ENCODE measurements around the gene TCF12.

TCF12 gene

DNA sequence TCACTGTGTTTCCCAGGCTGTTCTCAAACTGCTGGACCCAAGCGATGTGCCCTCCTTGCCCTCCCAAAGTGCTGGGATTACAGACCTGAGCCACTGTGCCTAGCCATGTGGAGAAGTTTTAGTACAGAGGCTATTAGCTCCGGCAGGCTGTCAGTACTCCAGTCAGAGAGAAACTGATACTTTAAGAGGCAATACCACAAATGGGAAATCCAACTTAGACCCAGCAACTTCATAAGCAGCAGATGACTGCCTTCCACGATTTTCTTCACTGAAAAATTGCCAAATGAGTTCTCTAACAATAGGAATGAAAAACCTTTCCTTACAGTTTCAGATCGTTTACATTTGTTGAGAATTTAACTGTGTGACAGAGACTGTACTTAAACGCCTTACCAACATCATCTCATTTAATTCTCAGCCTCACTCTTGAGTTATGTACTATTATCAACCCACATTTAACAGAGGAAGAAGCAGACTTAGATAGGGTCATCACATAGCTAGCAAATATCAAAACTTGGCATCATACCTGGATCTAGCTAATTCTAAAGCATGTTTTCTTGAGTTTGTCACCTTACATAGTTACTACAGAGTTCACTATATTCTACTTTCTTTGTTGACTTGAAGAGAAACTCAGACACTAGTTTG is 127.4 kb downstream of the TCF12 start:
- Histone ChIP-seq H3K4me3 (ENCODE audit: low read depth, low read length, poor library complexity, severe bottlenecking) (no peak overlapping the region), H2AFZ (ENCODE audit: low read length) (no peak overlapping the region), H3K9me3 (ENCODE audit: low read length) (peaks cover 2% of the 10 kb centered on the region; the same call in 1 of the 2 replicates), H3K79me2 (ENCODE audit: insufficient read depth, low read length) (peaks cover 58% of the 10 kb centered on the region), H3K9ac (ENCODE audit: low read length) (no peak overlapping the region), H3K36me3 (ENCODE audit: insufficient read depth, low read length) (peaks cover 17% of the 10 kb centered on the region; the same call in 1 of the 2 replicates), H3K27me3 (ENCODE audit: insufficient read depth, low read length) (no peaks in the 10 kb centered on the region), H3K9me2 (ENCODE audit: low read depth, low read length) (no peaks in the 10 kb centered on the region), H3F3A (ENCODE audit: insufficient read depth, low read length) (no peaks in the 10 kb centered on the region), H3K4me2 (ENCODE audit: low read length) (no peak overlapping the region), H3K27ac (ENCODE audit: low read depth, low read length, poor library complexity, severe bottlenecking) (no peak overlapping the region), H4K20me1 (ENCODE audit: insufficient read depth, low read length) (no peaks in the 10 kb centered on the region), H3K4me1 (ENCODE audit: insufficient read depth, low read length, severe bottlenecking) (peaks cover 10% of the 10 kb centered on the region)
- no peak for TF ChIP-seq EZH2 (IDR thresholded peaks at IDR 0.05; ENCODE audit: borderline replicate concordance, low read length)
- TF ChIP-seq, protein P1, sequence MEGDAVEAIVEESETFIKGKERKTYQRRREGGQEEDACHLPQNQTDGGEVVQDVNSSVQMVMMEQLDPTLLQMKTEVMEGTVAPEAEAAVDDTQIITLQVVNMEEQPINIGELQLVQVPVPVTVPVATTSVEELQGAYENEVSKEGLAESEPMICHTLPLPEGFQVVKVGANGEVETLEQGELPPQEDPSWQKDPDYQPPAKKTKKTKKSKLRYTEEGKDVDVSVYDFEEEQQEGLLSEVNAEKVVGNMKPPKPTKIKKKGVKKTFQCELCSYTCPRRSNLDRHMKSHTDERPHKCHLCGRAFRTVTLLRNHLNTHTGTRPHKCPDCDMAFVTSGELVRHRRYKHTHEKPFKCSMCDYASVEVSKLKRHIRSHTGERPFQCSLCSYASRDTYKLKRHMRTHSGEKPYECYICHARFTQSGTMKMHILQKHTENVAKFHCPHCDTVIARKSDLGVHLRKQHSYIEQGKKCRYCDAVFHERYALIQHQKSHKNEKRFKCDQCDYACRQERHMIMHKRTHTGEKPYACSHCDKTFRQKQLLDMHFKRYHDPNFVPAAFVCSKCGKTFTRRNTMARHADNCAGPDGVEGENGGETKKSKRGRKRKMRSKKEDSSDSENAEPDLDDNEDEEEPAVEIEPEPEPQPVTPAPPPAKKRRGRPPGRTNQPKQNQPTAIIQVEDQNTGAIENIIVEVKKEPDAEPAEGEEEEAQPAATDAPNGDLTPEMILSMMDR (IDR thresholded peaks at IDR 0.05; ENCODE audit: low read length), result no peak

DNA sequence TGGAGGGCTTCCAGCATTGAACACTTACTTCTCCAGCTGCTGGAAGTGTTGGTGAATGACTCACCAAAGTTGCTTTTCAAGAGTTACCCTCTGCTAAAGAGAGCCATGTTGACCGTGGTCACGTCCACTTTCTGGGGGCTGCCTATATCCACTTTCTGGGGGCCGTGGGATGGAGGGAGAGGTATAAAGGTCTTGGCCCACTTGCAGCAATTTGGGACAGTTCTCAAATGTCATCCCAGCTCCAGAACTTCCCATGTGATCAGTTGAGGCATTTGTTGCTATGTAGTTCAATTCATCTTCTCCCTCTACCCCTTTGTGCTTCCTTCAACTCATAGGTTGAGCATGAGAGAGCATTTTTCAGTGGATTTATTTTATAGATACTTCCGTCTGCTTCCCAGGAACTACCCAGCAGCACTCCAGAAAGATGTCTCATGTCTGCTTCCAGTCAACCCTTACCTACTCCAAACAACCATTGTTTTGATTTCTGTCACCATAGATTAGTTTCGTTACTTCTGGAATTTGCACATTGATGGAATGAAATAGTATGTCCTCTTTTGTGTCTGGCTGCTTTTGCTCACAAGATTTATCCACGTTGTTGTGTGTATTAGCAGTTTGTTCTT is 130.6 kb downstream of the TCF12 start:
- Histone ChIP-seq H3K4me1 (ENCODE audit: insufficient read depth, low read length, severe bottlenecking) (peaks cover 5% of the 10 kb centered on the region), H2AFZ (ENCODE audit: low read length) (no peak overlapping the region), H3F3A (ENCODE audit: insufficient read depth, low read length) (no peaks in the 10 kb centered on the region), H3K9me2 (ENCODE audit: low read depth, low read length) (no peaks in the 10 kb centered on the region), H3K9ac (ENCODE audit: low read length) (no peak overlapping the region), H3K4me2 (ENCODE audit: low read length) (no peak overlapping the region), H3K27me3 (ENCODE audit: insufficient read depth, low read length) (no peaks in the 10 kb centered on the region), H3K9me3 (ENCODE audit: low read length) (peaks cover 8% of the 10 kb centered on the region; the same call in 1 of the 2 replicates), H3K36me3 (ENCODE audit: insufficient read depth, low read length) (peaks cover 27% of the 10 kb centered on the region), H3K4me3 (ENCODE audit: low read depth, low read length, poor library complexity, severe bottlenecking) (no peak overlapping the region), H4K20me1 (ENCODE audit: insufficient read depth, low read length) (no peaks in the 10 kb centered on the region), H3K27ac (ENCODE audit: low read depth, low read length, poor library complexity, severe bottlenecking) (no peak overlapping the region), H3K79me2 (ENCODE audit: insufficient read depth, low read length) (peaks cover 59% of the 10 kb centered on the region)
- TF ChIP-seq EZH2 (IDR thresholded peaks at IDR 0.05; ENCODE audit: borderline replicate concordance, low read length), result no peak
- TF ChIP-seq, protein P1 (IDR thresholded peaks at IDR 0.05; ENCODE audit: low read length), result no peak

DNA sequence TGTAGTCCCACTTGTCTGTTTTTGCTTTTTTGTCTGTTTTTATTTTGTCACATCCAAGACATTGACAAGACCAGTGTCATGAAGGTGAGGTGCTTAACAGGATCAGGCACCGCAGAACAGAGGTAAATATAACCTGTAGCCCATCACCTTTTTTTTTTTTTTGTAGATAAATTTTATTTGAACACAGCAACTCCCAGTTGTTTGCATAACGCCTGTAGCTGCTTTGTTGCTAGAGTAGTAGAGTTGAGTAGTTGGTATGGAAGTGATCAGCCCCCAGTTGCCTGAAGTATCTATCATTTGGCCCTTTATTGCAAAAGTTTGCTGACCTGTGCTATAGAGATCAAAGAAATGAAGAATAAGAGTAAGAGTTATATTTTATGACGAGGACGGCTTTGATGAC is 135.0 kb downstream of the TCF12 start:
- Histone ChIP-seq H3K9me2 (ENCODE audit: low read depth, low read length) (no peaks in the 10 kb centered on the region), H3K27me3 (ENCODE audit: insufficient read depth, low read length) (no peaks in the 10 kb centered on the region), H3K27ac (ENCODE audit: low read depth, low read length, poor library complexity, severe bottlenecking) (no peak overlapping the region), H3K9ac (ENCODE audit: low read length) (no peak overlapping the region), H2AFZ (ENCODE audit: low read length) (no peak overlapping the region), H3K36me3 (ENCODE audit: insufficient read depth, low read length) (peaks cover 21% of the 10 kb centered on the region), H3K4me1 (ENCODE audit: insufficient read depth, low read length, severe bottlenecking) (peaks cover 5% of the 10 kb centered on the region), H3K9me3 (ENCODE audit: low read length) (peaks cover 8% of the 10 kb centered on the region; the same call in 1 of the 2 replicates), H4K20me1 (ENCODE audit: insufficient read depth, low read length) (no peaks in the 10 kb centered on the region), H3K4me2 (ENCODE audit: low read length) (no peak overlapping the region), H3F3A (ENCODE audit: insufficient read depth, low read length) (no peaks in the 10 kb centered on the region), H3K4me3 (ENCODE audit: low read depth, low read length, poor library complexity, severe bottlenecking) (no peak overlapping the region), H3K79me2 (ENCODE audit: insufficient read depth, low read length) (peaks cover 93% of the 10 kb centered on the region)
- TF ChIP-seq EZH2 (IDR thresholded peaks at IDR 0.05; ENCODE audit: borderline replicate concordance, low read length), result no peak
- TF ChIP-seq, protein P1 (IDR thresholded peaks at IDR 0.05; ENCODE audit: low read length), result no peak
